HCT116 (cell line): ENCODE measurements around the gene RIMBP2. TPM values are rescaled to one million over a fixed set of nuclear protein-coding genes. Genes with fewer than 3 reads are reported as not detected.

ENCODE experiments used
- ATAC-seq: fragments of 200-7000 bp; cut with Tn5 transposase; 2 replicates; pipeline ENCODE4 v1.9.1; 2020; ENCODE audit warnings: mild to moderate bottlenecking, moderate library complexity
- BruUV-seq: library from RNA; stranded (reverse); fragments of 400-500 nt; replicated peaks from 2 replicates; lab custom pipeline; 2021; lab: Mats Ljungman, UMichigan
- CTCF ChIA-PET: fragments of 300-600 bp; sonication (Branson Sonifier 250); formaldehyde crosslinking; loops from one replicate; lab custom pipeline; 2021; ENCODE audit warnings: antibody characterized with exemption; lab: Charles Lee
- POLR2A ChIA-PET: fragments of 300-600, 350-600 bp; sonication (Branson Sonifier 250); formaldehyde crosslinking; loops from one replicate; lab custom pipeline; 2021; ENCODE audit warnings: antibody characterized with exemption; lab: Charles Lee
- RAD21 ChIA-PET, 2 experiments: fragments of 300-600 bp; sonication (Branson Sonifier 250); formaldehyde crosslinking; loops; one replicate each; lab custom pipeline; 2023; ENCODE audit warnings: low total read pairs in 2 of 2; ENCODE audit not compliant: uncharacterized antibody in 2 of 2, unreplicated experiment in 2 of 2, low non-redundant PET in 1 of 2; lab: Charles Lee
- DNase-seq: peaks from one replicate; pipeline ENCODE4 v3.0.0-alpha.2; 2010; ENCODE audit warnings: low read depth, low spot score
- H2AFZ ChIP-seq: fragments of 200-600 bp; shearing (Covaris generic), sonication (generic); 2 replicates; pipeline ENCODE4 v1.6.1; 2017; ENCODE audit warnings: low read depth, mixed run types, mixed read lengths, antibody characterized with exemption, low read length; ENCODE audit not compliant: poor library complexity, severe bottlenecking
- H3K27ac ChIP-seq: 2 replicates; pipeline ENCODE4 v1.5.1; 2012; ENCODE audit warnings: low read depth, low read length
- H3K27me3 ChIP-seq: fragments of 200-600 bp; sonication (generic); 2 replicates; pipeline ENCODE4 v1.6.1; 2016; ENCODE audit warnings: mixed run types, low read length, mixed read lengths; ENCODE audit not compliant: insufficient read depth
- H3K36me3 ChIP-seq, 2 experiments: fragments of 200-500 bp in 1 of 2; fragments of 200-600 bp in 1 of 2; sonication (Bioruptor generic) in 1 of 2; sonication (generic) in 1 of 2; 2 replicates each; pipeline versions ENCODE4 v1.5.1 to v1.6.1; 2014 to 2016; ENCODE audit warnings: low read length in 2 of 2, inconsistent platforms in 1 of 2, mixed read lengths in 1 of 2, mixed run types in 1 of 2; ENCODE audit not compliant: insufficient read depth in 2 of 2, control insufficient read depth in 1 of 2
- H3K4me1 ChIP-seq, 2 experiments: fragments of 200-600 bp in 1 of 2; sonication (generic) in 1 of 2; 2 replicates each; pipeline versions ENCODE4 v1.5.1 to v1.6.1; 2012 to 2017; ENCODE audit warnings: low read length in 2 of 2, inconsistent platforms in 1 of 2, mild to moderate bottlenecking in 1 of 2, mixed read lengths in 1 of 2, mixed run types in 1 of 2, moderate library complexity in 1 of 2; ENCODE audit not compliant: insufficient read depth in 2 of 2, control insufficient read depth in 1 of 2
- H3K4me2 ChIP-seq: fragments of 200-600 bp; sonication (generic); 2 replicates; pipeline ENCODE4 v1.6.1; 2017; ENCODE audit warnings: mixed run types, low read length, mixed read lengths
- H3K4me3 ChIP-seq, 2 experiments: fragments of 200-600 bp in 1 of 2; sonication (generic) in 1 of 2; replicated peaks in 1 of 2; 2 replicates each; pipeline ENCODE4 v1.5.1; 2011 to 2016; ENCODE audit warnings: low read length in 2 of 2, control low read depth in 1 of 2, low read depth in 1 of 2, mild to moderate bottlenecking in 1 of 2, mixed read lengths in 1 of 2, mixed run types in 1 of 2
- H3K79me2 ChIP-seq: fragments of 200-600 bp; sonication (generic); 2 replicates; pipeline ENCODE4 v1.6.1; 2017; ENCODE audit warnings: mild to moderate bottlenecking, mixed run types, low read length, moderate library complexity, mixed read lengths; ENCODE audit not compliant: insufficient read depth
- H3K9ac ChIP-seq: fragments of 200-600 bp; sonication (generic); 2 replicates; pipeline ENCODE4 v1.6.1; 2016; ENCODE audit warnings: low read length, mixed read lengths
- H3K9me2 ChIP-seq: fragments of 200-600 bp; sonication (generic), shearing (Covaris generic); 2 replicates; pipeline ENCODE4 v1.6.1; 2017; ENCODE audit warnings: mixed run types, mild to moderate bottlenecking, moderate library complexity; ENCODE audit not compliant: insufficient read depth
- H3K9me3 ChIP-seq, 2 experiments: fragments of 200-500 bp in 1 of 2; fragments of 200-600 bp in 1 of 2; sonication (Bioruptor generic) in 1 of 2; sonication (generic) in 1 of 2; 2 replicates each; pipeline ENCODE4 v1.6.1; 2014 to 2017; ENCODE audit warnings: low read length in 2 of 2, mixed read lengths in 2 of 2, inconsistent platforms in 1 of 2, low read depth in 1 of 2, mild to moderate bottlenecking in 1 of 2, mixed run types in 1 of 2, moderate library complexity in 1 of 2; ENCODE audit not compliant: control insufficient read depth in 1 of 2, insufficient read depth in 1 of 2
- H4K20me1 ChIP-seq: fragments of 200-600 bp; sonication (generic), shearing (Covaris generic); 2 replicates; pipeline ENCODE4 v1.6.1; 2017; ENCODE audit warnings: mixed run types, mild to moderate bottlenecking, moderate library complexity; ENCODE audit not compliant: insufficient read depth
- CTCF ChIP-seq, 3 experiments: fragments of 200-600 bp in 1 of 3; sonication (generic) in 1 of 3; IDR thresholded peaks in 2 of 3; conservative IDR thresholded peaks in 1 of 3; 2 replicates each; pipeline ENCODE4 v1.5.1; 2012 to 2017; ENCODE audit warnings: low read depth in 2 of 3, low read length in 2 of 3, antibody characterized with exemption in 1 of 3, borderline replicate concordance in 1 of 3, control low read depth in 1 of 3, mild to moderate bottlenecking in 1 of 3, mixed read lengths in 1 of 3, mixed run types in 1 of 3, moderate library complexity in 1 of 3; ENCODE audit not compliant: insufficient read depth in 1 of 3
- EGR1 ChIP-seq: IDR thresholded peaks from 2 replicates; pipeline ENCODE4 v1.6.1; 2012; ENCODE audit warnings: low read depth
- EZH2 ChIP-seq: fragments of 200-600 bp; sonication (generic); IDR thresholded peaks from 2 replicates; pipeline ENCODE4 v1.6.1; 2017; ENCODE audit warnings: antibody characterized with exemption, mixed run types
- EZH2phosphoT487 ChIP-seq: fragments of 200-600 bp; IDR thresholded peaks from 2 replicates; pipeline ENCODE4 v1.6.1; 2018; ENCODE audit warnings: antibody characterized with exemption, borderline replicate concordance
- FOSL1 ChIP-seq: IDR thresholded peaks from 2 replicates; pipeline ENCODE4 v1.6.1; 2012; ENCODE audit warnings: low read depth
- JUND ChIP-seq: IDR thresholded peaks from 2 replicates; pipeline ENCODE4 v1.6.1; 2012
- MAX ChIP-seq: IDR thresholded peaks from 2 replicates; pipeline ENCODE4 v1.6.1; 2012
- POLR2A ChIP-seq: IDR thresholded peaks from 2 replicates; pipeline ENCODE4 v1.7.0; 2011; ENCODE audit warnings: borderline replicate concordance; ENCODE audit not compliant: insufficient read depth, insufficient read length; ENCODE audit errors: extremely low read depth
- SIN3A ChIP-seq: IDR thresholded peaks from 2 replicates; pipeline ENCODE4 v1.6.1; 2012; ENCODE audit warnings: low read depth
- YY1 ChIP-seq: IDR thresholded peaks from 2 replicates; pipeline ENCODE4 v1.6.1; 2011; ENCODE audit warnings: low read length, low read depth, moderate library complexity, mild to moderate bottlenecking; ENCODE audit not compliant: insufficient replicate concordance; ENCODE audit errors: extremely low read depth
- intact Hi-C: fragments of 100-400 bp; cut with micrococcal nuclease; formaldehyde crosslinking; loops from 2 replicates; pipeline ENCODE4 v1.10.0; 2022
- total RNA-seq: library from RNA; stranded (reverse); gene quantifications from one replicate; pipeline ENCODE4 v1.2.1, GENCODE V29; 2021; ENCODE audit not compliant: unreplicated experiment

The RIMBP2 gene
- total RNA-seq, 1 experiment from 2014 or later, result not detected

GRCh38 chr12:130611026-130611905, 104.8 kb downstream of the RIMBP2 start:
- TF ChIP-seq FOSL1, result no peak
- no peak for TF ChIP-seq EZH2phosphoT487
- TF ChIP-seq, all 23 proteins: peak for 0
- Histone ChIP-seq H4K20me1 (no peaks in the 10 kb centered on the region), H3K27me3 (no peaks in the 10 kb centered on the region), H3K9me2 (no peaks in the 10 kb centered on the region), H3K9ac (no peak overlapping the region), H3K36me3 (no peaks in the 10 kb centered on the region), H3K79me2 (no peaks in the 10 kb centered on the region), H2AFZ (no peak overlapping the region), H3K9me3 (no peaks in the 10 kb centered on the region), H3K4me1 (no peaks in the 10 kb centered on the region), H3K4me2 (no peak overlapping the region), H3K27ac (no peak overlapping the region), H3K4me3 (no peak overlapping the region)
- ATAC-seq, result no peak
- ChIA-PET RAD21 (no interaction called here), POLR2A (no interaction called here), CTCF (no interaction called here)
- intact Hi-C loops, result no loop called here
- BruUV-seq, result no TSS peak
- DNase-seq, result no peak

- H4K20me1 ChIP-seq, result no peaks in the 10 kb centered on the region
- intact Hi-C loops, result no loop called here
- ChIA-PET CTCF (no interaction called here), POLR2A (no interaction called here), RAD21 (no interaction called here)
- H3K4me2 ChIP-seq, result no peak overlapping the region
- H3K27ac ChIP-seq, result no peak overlapping the region
- H3K79me2 ChIP-seq, result no peaks in the 10 kb centered on the region
- H2AFZ ChIP-seq, result no peak overlapping the region
- no TSS peak for BruUV-seq
- no peak for TF ChIP-seq SIN3A
- no peak for TF ChIP-seq EZH2
- TF ChIP-seq JUND, result no peak
- no peak for TF ChIP-seq EGR1
- no peak for TF ChIP-seq YY1
- TF ChIP-seq POLR2A, result no peak
- no peak for TF ChIP-seq CTCF (IDR thresholded peaks at IDR 0.05 in 2 of 3, conservative IDR thresholded peaks at IDR 0.05 in 1 of 3; ENCODE audit: borderline replicate concordance in 1 of 3, insufficient read depth in 1 of 3, low read depth in 2 of 3, low read length in 2 of 3)
- no peak for TF ChIP-seq MAX
- H3K27me3 ChIP-seq, result no peaks in the 10 kb centered on the region
- no peak overlapping the region for H3K9ac ChIP-seq
- H3K9me2 ChIP-seq, result no peaks in the 10 kb centered on the region
- H3K4me3 ChIP-seq, result no peak overlapping the region
- no peak for DNase-seq
- H3K36me3 ChIP-seq, result no peaks in the 10 kb centered on the region
- H3K9me3 ChIP-seq, result no peaks in the 10 kb centered on the region
- ATAC-seq, result no peak
- no peaks in the 10 kb centered on the region for H3K4me1 ChIP-seq
Measured at GRCh38 chr12:130609966-130610365, 106.1 kb downstream of the RIMBP2 start.
